Dermis blood vessel endothelial cell (primary cell): ENCODE measurements around the gene C14orf180. TPM values are rescaled to one million over a fixed set of nuclear protein-coding genes. Genes with fewer than 3 reads are reported as not detected.

ENCODE experiments used
- DNase-seq: peaks from one replicate; pipeline ENCODE4 v3.0.0; 2010
- total RNA-seq: library from RNA; depleted of rRNA; stranded (reverse); fragments of >200 nt; gene quantifications from 2 replicates; pipeline ENCODE4 v1.2.3, GENCODE V29; 2014

C14orf180 gene
- total RNA-seq: not detected in 2 replicates

DNA sequence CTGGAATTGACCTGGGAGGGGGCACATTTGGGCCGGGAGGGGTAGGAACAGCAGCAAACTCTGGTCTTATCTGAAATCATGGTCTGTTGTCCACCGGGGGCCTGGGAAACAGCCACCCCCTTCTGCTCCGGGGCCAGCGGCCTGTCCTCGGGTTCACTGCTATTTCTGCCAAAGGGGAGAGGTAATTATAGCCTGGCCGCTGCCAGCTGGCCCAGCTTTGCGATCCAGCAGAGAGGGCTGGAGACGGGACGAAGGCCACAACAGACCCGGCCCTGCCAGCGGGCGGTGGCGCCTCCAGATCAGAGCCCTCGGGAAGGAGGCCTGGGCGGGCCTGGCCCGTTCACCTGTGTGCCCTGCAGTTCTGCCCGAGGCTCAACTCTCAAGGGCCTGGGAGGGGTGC, at the start of gene C14orf180:
Gene C14orf180 (plus strand): TSS at position 258 of the 400 bp plus-strand sequence. CDS start 6,667 bp downstream, outside the sequence.
- no peak for DNase-seq

GRCh38 chr14:104530646-104531045, 48.9 kb upstream of the C14orf180 start:
- DNase-seq: no peak

GRCh38 chr14:104531421-104532190, 48.0 kb upstream of the C14orf180 start:
- no peak for DNase-seq

DNA sequence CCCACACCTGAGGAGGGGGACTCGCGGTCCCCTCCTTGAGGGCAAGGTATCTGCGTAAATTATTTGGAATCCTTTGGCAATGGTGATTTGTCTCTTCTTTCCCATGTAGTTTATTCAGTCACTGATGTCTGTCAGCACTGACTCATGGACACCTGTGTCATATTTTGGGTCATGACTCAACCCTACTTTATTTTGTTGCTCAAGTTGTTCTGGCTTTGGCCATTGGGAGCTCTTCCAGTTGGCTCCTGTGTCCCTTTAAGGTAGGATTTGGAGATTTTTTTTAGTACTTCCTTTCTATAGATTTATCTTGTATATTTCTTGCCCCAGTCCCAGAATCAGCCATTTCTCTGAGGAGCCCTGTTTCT, 47.4 kb upstream of the C14orf180 start:
- no peak for DNase-seq

DNA sequence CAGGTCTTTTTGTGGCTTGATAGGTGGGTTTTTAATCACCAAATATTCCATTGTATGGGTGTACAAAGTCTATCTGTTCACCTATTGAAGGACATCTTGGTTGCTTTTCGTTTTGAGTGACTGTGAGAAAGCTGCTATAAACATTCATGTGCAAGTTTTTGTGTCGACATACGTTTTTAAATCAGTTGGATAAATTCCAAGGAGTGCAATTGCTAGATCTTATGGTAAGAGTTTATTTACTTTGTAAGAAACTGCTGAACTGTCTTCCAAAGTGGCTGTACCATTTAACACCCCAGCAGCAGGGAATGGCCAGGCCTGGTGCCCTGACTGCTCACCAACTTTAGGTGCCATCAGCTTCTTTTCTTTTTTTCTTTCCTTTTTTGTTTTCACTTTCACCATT, 45.5 kb upstream of the C14orf180 start:
- no peak for DNase-seq

DNA sequence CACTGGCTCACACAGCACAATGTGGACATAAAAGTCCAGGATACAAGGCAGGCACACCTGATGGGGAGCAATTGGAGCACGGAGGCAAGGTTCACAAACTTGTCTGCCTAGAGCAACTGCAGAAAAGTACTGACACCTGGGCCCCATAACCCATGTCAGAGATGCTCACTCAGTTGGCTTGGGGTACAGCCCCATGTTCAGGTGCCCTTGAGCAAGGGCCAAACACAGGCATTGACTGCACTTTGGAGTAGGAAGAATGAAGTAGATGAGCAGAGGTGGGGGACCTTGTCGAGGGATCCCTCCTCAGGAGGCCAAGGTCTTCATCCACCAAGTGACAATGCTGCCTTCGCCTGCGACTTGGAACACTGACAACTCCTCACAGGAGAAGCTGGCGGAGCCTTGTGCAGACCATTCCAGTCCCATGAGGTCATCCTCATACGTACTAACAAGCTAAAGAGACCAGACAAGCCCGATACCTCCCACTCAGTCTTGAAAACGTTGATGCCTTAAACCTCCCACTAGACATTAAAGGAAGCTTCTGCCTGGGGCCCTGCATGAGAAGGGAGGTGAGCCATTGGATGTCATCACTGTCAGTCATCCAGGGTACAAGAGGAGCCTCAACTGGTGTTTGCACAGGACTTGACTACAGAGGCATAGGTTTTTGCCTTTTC, 42.5 kb upstream of the C14orf180 start:
- peak; percentile 30 for DNase-seq

GRCh38 chr14:104537613-104537988, 42.0 kb upstream of the C14orf180 start:
- DNase-seq: no peak

- no peak for DNase-seq
Measured at GRCh38 chr14:104541905-104542465, 37.6 kb upstream of the C14orf180 start.

- DNase-seq: no peak
Measured at GRCh38 chr14:104542871-104543830, 36.4 kb upstream of the C14orf180 start.

DNA sequence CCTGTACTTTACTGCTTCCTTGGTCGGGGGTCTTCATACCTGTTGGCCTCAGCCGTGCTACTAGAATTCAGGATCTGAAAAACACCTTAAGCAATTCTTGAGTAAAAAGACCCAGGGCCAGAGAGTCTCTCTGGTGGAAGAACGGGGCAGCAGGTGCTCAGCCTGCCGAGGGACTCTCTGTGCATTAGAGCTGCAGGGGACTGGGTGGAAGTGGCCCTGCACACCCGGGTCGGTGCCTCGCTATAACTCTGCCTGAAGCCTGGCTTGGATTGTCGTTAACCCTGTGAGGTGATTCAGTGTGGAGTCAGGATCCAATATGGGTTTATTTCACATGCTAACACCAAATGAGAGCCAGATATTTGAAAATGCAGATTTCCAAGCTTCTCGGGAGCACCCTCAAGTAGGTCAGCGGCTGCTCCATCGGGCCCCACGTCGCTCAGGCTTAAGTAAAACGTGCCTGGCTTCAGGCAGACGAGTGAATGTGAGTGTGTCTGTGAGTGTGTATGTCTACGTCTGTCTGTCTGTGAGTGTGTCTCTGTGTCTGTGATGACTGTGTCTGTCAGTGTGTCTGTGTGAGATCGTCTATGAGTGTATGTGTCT, 35.1 kb upstream of the C14orf180 start:
- DNase-seq: no peak

GRCh38 chr14:104545151-104545941, 34.2 kb upstream of the C14orf180 start:
- no peak for DNase-seq

DNA sequence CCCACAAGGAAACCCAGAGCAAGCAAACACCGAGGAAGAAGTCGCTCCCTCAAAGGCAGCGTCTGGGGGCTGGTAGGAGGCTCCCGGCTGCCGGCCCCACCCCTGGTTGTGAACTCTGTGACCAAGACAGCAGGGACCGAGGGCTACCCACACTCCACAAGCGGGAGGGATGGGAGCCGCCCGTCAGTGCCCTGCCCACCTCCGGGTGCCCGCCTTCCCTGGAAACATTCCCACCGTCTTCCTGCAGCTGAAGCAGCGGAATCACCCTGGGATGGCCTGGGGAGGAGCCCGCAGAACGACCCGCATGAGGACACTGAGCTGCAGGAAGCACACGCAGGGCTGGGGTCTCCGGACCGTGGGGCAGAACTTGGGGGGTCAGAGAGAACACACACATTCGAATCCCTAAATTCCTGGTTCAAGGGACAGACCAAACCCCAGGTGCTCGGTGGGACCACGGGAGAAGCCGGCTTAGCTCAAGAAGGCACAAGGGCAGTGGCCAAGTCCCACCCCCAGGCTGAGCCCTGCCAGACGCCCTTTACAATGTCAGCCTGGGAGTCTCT, 33.5 kb upstream of the C14orf180 start:
- DNase-seq: no peak

DNA sequence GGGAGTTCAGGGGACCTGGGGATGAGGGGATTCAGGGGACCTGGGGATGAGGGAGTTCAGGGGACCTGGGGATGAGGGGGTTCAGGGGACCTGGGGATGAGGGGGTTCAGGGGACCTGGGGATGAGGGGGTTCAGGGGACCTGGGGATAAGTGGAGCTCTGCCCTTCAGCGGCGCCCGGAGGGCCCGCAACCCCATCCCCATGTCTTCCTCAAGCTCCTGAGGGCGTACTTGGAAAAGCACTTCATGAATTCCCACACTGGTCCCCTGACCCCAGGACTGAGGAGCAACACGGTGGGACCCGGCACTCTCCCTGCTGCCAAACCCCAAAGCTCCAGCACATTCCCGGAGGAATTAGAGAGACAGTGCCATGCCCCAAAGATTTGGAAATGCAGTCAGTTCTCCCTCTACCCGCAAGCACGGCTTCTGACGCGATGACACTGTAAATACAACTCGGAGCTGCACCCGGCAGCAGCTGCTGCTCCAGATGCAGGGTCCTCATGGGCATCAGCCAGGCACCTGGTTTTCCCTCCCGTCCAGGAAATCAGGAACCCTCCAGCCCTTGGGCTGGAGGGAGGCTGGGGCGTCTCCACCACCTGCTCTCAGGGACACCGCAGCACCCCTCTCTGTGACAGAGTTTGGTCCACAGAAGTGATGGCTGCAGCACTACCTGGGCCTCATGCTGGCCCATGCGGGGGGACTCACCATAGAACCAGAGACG, 32.8 kb upstream of the C14orf180 start:
- no peak for DNase-seq

- DNase-seq: no peak
Measured at GRCh38 chr14:104547310-104547997, 32.1 kb upstream of the C14orf180 start.

GRCh38 chr14:104547998-104548700, 31.4 kb upstream of the C14orf180 start:
- DNase-seq: no peak

- DNase-seq: no peak
Measured at GRCh38 chr14:104548802-104549535, 30.6 kb upstream of the C14orf180 start.

GRCh38 chr14:104549536-104550339, 29.8 kb upstream of the C14orf180 start:
- no peak for DNase-seq
